ENCODE measurements around the gene LYRM7.

The LYRM7 gene

DNA sequence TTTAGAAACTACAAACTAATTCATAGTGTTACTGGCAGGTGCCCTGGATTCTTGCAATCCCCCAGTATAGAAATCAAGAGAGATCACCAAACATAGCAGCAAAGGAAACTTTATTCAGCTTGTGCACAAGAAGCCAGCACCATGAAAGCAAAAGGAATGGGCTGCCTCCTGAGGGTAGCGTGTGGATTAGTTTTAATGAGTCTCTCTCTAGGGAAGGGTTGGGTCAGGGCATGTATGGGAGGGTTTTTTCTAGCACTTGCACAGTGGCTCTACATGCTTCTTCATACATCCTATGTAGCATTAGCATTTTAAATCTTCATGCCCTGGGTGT is 38.4 kb downstream of the LYRM7 start:
- Histone ChIP-seq H3K36me3 (ENCODE audit: insufficient read depth, low read depth, low read length) (no peaks in the 10 kb centered on the region), H3K27me3 (ENCODE audit: insufficient read depth, low read length) (no peaks in the 10 kb centered on the region), H3K4me1 (ENCODE audit: insufficient read depth, low read length) (no peaks in the 10 kb centered on the region), H3K27ac (ENCODE audit: low read length) (no peak overlapping the region), H3K4me3 (ENCODE audit: low read length) (no peak overlapping the region), H3K9me3 (ENCODE audit: insufficient read depth, low read depth, low read length) (no peaks in the 10 kb centered on the region), H3K9ac (ENCODE audit: low read depth, low read length) (no peak overlapping the region)

DNA sequence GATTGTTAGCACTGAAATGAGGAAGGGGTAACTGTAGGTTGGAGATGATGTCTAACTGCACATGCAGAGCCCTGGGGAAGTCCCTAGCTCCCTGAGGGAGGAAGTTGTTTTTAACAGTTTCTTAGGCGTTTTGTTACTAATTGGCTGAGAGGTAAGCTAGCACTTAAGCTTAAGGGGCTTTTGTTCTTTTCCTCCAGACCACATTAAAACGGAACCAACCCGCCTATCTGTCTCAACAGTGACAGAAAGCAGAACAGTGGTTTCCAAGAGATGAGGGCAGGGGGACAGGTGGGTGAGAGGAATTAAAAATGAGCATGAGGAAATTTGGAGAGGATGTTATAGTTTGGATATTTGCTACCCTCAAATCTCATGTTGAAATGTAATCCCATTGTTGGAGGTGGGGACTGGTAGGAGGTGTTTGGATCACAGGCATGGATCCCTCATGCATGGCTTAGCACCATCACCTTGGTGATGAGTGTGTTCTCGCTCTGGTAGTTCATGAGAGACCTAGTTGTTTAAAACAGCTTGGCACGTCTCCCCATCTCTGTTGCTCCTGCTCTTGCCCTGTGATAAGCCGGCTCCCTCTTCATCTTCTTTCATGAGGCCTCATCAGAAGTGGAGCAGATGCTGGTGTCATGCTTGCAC is 38.9 kb downstream of the LYRM7 start:
- Histone ChIP-seq H3K9ac (ENCODE audit: low read depth, low read length) (no peak overlapping the region), H3K4me1 (ENCODE audit: insufficient read depth, low read length) (no peaks in the 10 kb centered on the region), H3K36me3 (ENCODE audit: insufficient read depth, low read depth, low read length) (no peaks in the 10 kb centered on the region), H3K27ac (ENCODE audit: low read length) (no peak overlapping the region), H3K27me3 (ENCODE audit: insufficient read depth, low read length) (no peaks in the 10 kb centered on the region), H3K9me3 (ENCODE audit: insufficient read depth, low read depth, low read length) (no peaks in the 10 kb centered on the region), H3K4me3 (ENCODE audit: low read length) (no peak overlapping the region)

DNA sequence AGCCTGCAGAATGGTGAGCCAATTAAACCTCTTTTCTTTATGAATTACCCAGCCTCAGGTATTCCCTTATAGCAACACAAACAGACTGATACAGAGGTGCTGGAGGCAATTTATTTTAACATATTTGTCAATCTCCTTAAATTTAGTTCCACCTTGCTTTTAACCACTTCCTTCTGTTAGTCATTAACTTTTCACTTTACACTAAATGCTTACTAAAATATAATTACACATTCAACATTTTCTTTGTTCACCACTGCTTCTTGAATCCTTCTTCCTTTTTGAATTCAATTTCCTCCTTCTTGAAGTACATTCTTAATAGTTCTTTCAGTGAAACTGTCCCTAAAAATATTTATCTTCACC is 39.4 kb downstream of the LYRM7 start:
- Histone ChIP-seq H3K4me3 (ENCODE audit: low read length) (no peak overlapping the region), H3K27ac (ENCODE audit: low read length) (no peak overlapping the region), H3K4me1 (ENCODE audit: insufficient read depth, low read length) (no peaks in the 10 kb centered on the region), H3K9ac (ENCODE audit: low read depth, low read length) (no peak overlapping the region), H3K27me3 (ENCODE audit: insufficient read depth, low read length) (no peaks in the 10 kb centered on the region), H3K9me3 (ENCODE audit: insufficient read depth, low read depth, low read length) (no peaks in the 10 kb centered on the region), H3K36me3 (ENCODE audit: insufficient read depth, low read depth, low read length) (no peaks in the 10 kb centered on the region)

DNA sequence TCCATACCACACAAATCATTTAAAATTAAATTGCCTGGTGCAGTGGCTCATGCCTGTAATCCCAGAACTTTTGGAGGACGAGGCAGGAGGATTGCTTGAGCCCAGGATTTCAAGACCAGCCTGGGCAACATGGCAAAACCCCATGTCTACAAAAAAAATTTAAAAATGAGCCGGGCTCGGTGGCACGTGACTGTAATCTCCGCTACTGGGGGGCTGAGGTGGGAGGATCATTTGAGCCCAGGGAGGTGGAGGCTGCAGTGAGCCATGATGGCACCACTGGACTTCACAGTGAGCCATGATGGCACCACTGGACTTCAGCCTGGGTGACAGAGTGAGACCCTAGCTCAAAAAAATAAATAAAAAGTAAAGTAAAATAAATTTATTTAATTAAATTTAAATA is 40.9 kb downstream of the LYRM7 start:
- H3K4me3 ChIP-seq (ENCODE audit: low read length), result no peak overlapping the region
- no peaks in the 10 kb centered on the region for H3K4me1 ChIP-seq (ENCODE audit: insufficient read depth, low read length)
- no peaks in the 10 kb centered on the region for H3K27me3 ChIP-seq (ENCODE audit: insufficient read depth, low read length)
- no peak overlapping the region for H3K27ac ChIP-seq (ENCODE audit: low read length)
- no peaks in the 10 kb centered on the region for H3K36me3 ChIP-seq (ENCODE audit: insufficient read depth, low read depth, low read length)
- no peak overlapping the region for H3K9ac ChIP-seq (ENCODE audit: low read depth, low read length)
- no peaks in the 10 kb centered on the region for H3K9me3 ChIP-seq (ENCODE audit: insufficient read depth, low read depth, low read length)

DNA sequence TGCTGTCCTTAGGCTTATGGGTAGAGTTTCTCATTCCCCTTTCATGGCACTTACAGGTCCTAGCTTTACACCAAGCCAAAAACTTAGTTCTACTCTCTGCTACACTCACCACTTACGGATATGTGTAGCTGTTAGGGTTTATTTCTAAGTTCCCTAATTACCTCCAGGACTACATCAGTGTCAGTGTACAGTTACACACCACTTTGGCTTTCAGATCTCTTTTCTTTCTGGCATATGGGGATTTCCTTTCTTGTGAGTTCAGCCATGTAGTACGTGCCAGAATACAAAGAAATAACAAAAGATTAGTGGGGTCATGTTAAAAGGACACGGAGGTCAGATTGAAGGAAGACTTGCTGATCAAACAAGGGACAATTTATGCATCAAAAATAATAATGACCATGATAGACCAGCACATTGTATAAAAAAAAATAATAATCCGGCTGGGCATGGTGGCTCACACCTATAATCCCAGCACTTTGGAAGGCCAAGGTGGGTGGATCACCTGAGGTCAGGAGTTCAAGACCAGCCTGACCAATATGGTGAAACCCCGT is 41.8 kb downstream of the LYRM7 start:
- Histone ChIP-seq H3K27ac (ENCODE audit: low read length) (no peak overlapping the region), H3K27me3 (ENCODE audit: insufficient read depth, low read length) (no peaks in the 10 kb centered on the region), H3K36me3 (ENCODE audit: insufficient read depth, low read depth, low read length) (no peaks in the 10 kb centered on the region), H3K9me3 (ENCODE audit: insufficient read depth, low read depth, low read length) (no peaks in the 10 kb centered on the region), H3K9ac (ENCODE audit: low read depth, low read length) (no peak overlapping the region), H3K4me1 (ENCODE audit: insufficient read depth, low read length) (no peaks in the 10 kb centered on the region), H3K4me3 (ENCODE audit: low read length) (no peak overlapping the region)

DNA sequence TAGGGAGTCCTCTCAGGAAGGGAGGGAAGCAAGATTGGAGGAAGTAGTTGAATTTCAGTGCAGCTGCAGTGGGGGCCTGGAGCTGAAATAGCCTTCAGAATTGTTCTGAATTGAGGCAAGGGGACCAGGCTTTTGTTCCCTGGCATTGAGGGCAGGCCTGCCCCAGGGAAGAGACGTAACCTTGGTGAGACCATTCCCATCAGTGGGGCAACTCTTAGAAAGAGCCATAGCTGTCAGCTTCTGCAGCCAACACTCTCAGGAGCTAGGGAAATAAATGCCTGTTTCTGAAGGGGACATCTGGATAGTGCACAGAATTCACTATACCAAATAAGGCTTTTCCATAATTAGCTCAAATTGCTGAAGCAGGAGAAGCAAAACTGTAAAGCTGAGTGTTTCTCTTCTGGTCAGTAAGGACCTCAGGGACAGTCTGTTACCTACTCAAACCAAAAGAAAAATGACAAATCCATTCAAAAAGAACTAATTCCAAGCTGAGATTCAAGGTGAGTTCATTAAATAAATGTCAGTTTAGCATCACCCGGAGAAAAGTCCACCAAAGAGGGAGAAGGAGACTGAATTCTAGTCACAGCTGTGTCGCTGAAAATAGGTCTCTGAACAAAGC is 44.0 kb downstream of the LYRM7 start:
- no peak overlapping the region for H3K27ac ChIP-seq (ENCODE audit: low read length)

DNA sequence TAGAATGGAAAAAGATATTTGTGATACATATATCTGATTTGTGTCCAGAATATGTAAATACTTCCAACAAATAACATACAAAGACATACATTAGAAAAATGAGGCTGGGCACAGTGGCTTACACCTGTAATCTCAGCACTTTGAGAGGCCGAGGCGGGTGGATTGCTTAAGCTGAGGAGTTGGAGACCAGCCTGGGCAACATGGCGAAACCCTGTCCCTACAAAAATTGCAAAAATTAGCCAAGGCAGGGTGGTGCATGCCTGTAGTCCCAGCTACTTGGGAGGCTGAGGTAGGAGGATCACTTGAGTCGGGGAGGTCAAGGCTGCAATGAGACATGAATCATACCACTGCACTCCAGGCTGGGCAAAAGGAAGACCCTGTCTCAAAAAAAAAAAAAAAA is 47.0 kb downstream of the LYRM7 start:
- no peak overlapping the region for H3K4me3 ChIP-seq (ENCODE audit: low read length)
- H3K27me3 ChIP-seq (ENCODE audit: insufficient read depth, low read length), result no peaks in the 10 kb centered on the region
- H3K9ac ChIP-seq (ENCODE audit: low read depth, low read length), result no peak overlapping the region
- H3K36me3 ChIP-seq (ENCODE audit: insufficient read depth, low read depth, low read length), result no peaks in the 10 kb centered on the region
- no peaks in the 10 kb centered on the region for H3K9me3 ChIP-seq (ENCODE audit: insufficient read depth, low read depth, low read length)
- H3K27ac ChIP-seq (ENCODE audit: low read length), result no peak overlapping the region
- H3K4me1 ChIP-seq (ENCODE audit: insufficient read depth, low read length), result no peaks in the 10 kb centered on the region

More for the DNA sequence above, 44.0 kb downstream of the LYRM7 start:
- H3K27me3 ChIP-seq (ENCODE audit: insufficient read depth, low read length), result no peaks in the 10 kb centered on the region
- H3K36me3 ChIP-seq (ENCODE audit: insufficient read depth, low read depth, low read length), result no peaks in the 10 kb centered on the region
- H3K9me3 ChIP-seq (ENCODE audit: insufficient read depth, low read depth, low read length), result no peaks in the 10 kb centered on the region
- H3K9ac ChIP-seq (ENCODE audit: low read depth, low read length), result no peak overlapping the region
- H3K4me1 ChIP-seq (ENCODE audit: insufficient read depth, low read length), result no peaks in the 10 kb centered on the region
- no peak overlapping the region for H3K4me3 ChIP-seq (ENCODE audit: low read length)

DNA sequence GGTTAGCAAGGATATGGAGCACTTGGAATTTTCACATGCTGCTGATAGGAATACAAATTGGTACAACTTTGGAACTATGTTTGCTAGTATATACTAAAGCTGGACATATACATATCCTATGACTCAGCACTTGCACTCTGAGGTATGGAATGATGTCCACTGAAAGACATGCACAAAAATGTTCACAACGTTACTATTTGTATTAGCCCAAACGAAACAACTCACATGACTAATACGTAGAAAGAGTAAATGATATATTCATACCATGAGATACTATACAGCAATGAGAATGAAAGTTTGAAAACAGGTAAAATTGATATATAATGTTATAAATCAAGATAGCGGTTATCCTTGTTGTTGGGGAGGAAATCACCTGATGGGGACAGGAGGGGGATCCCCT is 47.6 kb downstream of the LYRM7 start:
- Histone ChIP-seq H3K9ac (ENCODE audit: low read depth, low read length) (no peak overlapping the region), H3K4me3 (ENCODE audit: low read length) (no peak overlapping the region), H3K27ac (ENCODE audit: low read length) (no peak overlapping the region), H3K36me3 (ENCODE audit: insufficient read depth, low read depth, low read length) (no peaks in the 10 kb centered on the region), H3K27me3 (ENCODE audit: insufficient read depth, low read length) (no peaks in the 10 kb centered on the region), H3K4me1 (ENCODE audit: insufficient read depth, low read length) (no peaks in the 10 kb centered on the region), H3K9me3 (ENCODE audit: insufficient read depth, low read depth, low read length) (no peaks in the 10 kb centered on the region)

DNA sequence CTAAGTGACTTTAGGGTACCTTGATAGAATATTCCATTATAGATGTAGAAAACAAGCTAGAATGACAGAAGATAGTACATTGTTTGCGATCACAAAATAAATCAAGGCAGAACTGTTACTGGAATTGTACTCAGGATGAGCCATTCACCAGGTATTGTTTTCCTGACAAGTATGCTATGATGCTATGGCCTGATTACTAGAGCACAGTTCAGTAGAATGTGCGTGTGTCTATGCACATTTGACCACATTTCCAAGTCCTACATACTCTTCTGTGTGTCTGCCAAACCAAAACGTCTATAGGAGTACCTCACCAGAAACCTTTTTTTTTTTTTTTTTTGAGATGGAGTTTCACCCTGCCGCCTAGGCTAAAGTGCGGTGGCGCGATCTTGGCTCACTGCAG is 49.8 kb downstream of the LYRM7 start:
- H3K9ac ChIP-seq (ENCODE audit: low read depth, low read length), result no peak overlapping the region
- H3K27ac ChIP-seq (ENCODE audit: low read length), result no peak overlapping the region

DNA sequence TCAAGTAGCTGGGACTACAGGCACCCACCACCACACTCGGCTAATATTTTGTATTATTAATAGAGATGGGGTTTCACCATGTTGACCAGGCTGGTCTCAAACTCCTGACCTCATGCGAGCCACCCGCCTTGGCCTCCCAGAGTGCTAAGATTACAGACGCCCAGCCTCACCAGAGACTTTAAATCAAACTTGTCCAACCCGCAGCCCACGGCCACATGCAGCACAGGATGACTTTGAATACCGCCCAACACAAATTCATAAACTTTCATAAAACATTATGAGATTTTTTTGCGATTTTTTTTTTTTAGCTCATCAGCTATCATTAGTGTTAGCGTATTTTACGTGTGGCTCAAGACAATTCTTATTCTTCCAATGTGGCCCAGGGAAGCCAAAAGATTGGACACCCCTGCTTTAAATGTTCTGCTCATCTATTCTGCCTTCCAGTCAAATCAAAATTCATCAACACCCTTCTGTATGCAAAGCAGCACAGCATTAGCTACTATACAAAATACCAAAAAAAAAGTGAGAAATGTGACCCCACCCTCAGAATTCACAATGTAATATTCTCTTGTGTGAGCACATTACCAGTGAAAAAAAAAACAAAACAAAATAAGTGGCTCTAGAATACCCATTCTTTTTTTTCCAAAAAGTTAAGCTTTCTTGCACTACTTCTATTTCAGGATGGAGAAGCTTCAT is 50.4 kb downstream of the LYRM7 start:
- Histone ChIP-seq H3K27me3 (ENCODE audit: insufficient read depth, low read length) (no peaks in the 10 kb centered on the region), H3K4me3 (ENCODE audit: low read length) (no peak overlapping the region), H3K27ac (ENCODE audit: low read length) (no peak overlapping the region), H3K9me3 (ENCODE audit: insufficient read depth, low read depth, low read length) (no peaks in the 10 kb centered on the region), H3K9ac (ENCODE audit: low read depth, low read length) (no peak overlapping the region), H3K4me1 (ENCODE audit: insufficient read depth, low read length) (no peaks in the 10 kb centered on the region), H3K36me3 (ENCODE audit: insufficient read depth, low read depth, low read length) (no peaks in the 10 kb centered on the region)

More for the DNA sequence above, 49.8 kb downstream of the LYRM7 start:
- no peaks in the 10 kb centered on the region for H3K4me1 ChIP-seq (ENCODE audit: insufficient read depth, low read length)
- no peak overlapping the region for H3K4me3 ChIP-seq (ENCODE audit: low read length)
- no peaks in the 10 kb centered on the region for H3K36me3 ChIP-seq (ENCODE audit: insufficient read depth, low read depth, low read length)
- H3K27me3 ChIP-seq (ENCODE audit: insufficient read depth, low read length), result no peaks in the 10 kb centered on the region
- no peaks in the 10 kb centered on the region for H3K9me3 ChIP-seq (ENCODE audit: insufficient read depth, low read depth, low read length)

DNA sequence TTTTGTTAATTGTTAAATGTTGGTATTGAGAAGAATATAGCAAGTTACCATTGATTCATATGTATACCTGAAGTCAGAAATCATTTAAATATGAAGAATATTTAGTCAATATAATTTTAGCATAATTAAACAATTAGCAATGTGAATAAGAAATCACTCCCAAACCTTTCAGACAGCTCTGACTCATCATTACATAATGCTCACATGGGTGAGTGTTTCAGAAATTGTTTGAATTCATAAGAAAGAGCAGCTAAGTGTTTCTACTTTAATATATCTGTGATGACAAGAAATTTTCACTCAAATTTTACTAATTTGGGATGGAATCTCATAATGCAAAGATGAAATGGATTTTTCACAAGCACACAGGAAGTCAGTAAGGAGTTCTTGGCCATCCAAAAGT is 51.1 kb downstream of the LYRM7 start:
- Histone ChIP-seq H3K9me3 (ENCODE audit: insufficient read depth, low read depth, low read length) (no peaks in the 10 kb centered on the region), H3K36me3 (ENCODE audit: insufficient read depth, low read depth, low read length) (no peaks in the 10 kb centered on the region), H3K9ac (ENCODE audit: low read depth, low read length) (no peak overlapping the region), H3K27ac (ENCODE audit: low read length) (no peak overlapping the region), H3K4me3 (ENCODE audit: low read length) (no peak overlapping the region), H3K4me1 (ENCODE audit: insufficient read depth, low read length) (no peaks in the 10 kb centered on the region), H3K27me3 (ENCODE audit: insufficient read depth, low read length) (no peaks in the 10 kb centered on the region)

DNA sequence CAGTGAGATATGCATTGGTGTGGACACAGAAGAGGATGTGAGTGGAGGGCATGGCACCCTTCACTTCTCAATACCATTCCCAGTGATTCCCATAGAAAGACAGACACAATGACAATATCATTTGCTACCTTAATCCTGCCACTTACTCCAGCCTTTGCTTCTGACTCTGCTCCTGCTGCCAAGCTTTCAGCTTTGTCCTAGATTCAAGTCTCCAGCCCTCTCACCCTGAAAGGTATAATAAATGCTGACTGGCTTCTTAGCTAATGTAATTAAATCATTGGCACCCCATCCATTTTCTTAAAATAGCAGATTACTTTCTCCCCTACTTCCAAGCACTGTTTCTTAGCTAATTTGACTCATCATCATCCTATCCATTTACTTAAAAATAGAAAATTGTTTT is 52.0 kb downstream of the LYRM7 start:
- H3K27me3 ChIP-seq (ENCODE audit: insufficient read depth, low read length), result no peaks in the 10 kb centered on the region
- H3K4me3 ChIP-seq (ENCODE audit: low read length), result no peak overlapping the region
- no peaks in the 10 kb centered on the region for H3K4me1 ChIP-seq (ENCODE audit: insufficient read depth, low read length)
- H3K9me3 ChIP-seq (ENCODE audit: insufficient read depth, low read depth, low read length), result no peaks in the 10 kb centered on the region
- no peak overlapping the region for H3K9ac ChIP-seq (ENCODE audit: low read depth, low read length)
- H3K27ac ChIP-seq (ENCODE audit: low read length), result no peak overlapping the region
- no peaks in the 10 kb centered on the region for H3K36me3 ChIP-seq (ENCODE audit: insufficient read depth, low read depth, low read length)
